Measurements from ENCODE around the gene PLPP1. TPM values are rescaled to one million over a fixed set of nuclear protein-coding genes. Genes with fewer than 3 reads are reported as not detected.
"Not testable (repeated sequence)": the region's sequence is repeated elsewhere in the genome, so short reads cannot be mapped to it uniquely, and the experiment has no call there.

PLPP1 gene
- total RNA-seq, 1 experiment from 2014 or later: 26.8 TPM

DNA sequence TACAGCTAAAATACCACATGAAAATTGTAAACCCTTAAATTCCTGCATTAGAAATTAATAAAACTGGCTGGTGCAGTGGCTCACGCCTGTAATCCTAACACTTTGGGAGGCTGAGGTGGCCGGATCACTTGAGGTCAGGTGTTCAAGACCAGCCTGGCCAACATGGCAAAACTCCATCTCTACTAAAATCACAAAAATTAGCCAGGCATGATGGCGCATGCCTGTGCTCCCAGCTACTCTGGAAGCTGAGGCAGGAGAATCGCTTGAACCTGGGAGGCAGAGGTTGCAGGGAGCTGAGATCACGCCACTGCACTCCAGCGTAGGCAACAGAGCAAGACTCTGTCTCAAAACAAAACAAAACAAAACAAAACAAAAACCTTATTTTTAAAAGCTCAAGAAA lies 29.1 kb downstream of the PLPP1 start:
- DNase-seq (ENCODE audit: low read depth): not testable (repeated sequence)

DNA sequence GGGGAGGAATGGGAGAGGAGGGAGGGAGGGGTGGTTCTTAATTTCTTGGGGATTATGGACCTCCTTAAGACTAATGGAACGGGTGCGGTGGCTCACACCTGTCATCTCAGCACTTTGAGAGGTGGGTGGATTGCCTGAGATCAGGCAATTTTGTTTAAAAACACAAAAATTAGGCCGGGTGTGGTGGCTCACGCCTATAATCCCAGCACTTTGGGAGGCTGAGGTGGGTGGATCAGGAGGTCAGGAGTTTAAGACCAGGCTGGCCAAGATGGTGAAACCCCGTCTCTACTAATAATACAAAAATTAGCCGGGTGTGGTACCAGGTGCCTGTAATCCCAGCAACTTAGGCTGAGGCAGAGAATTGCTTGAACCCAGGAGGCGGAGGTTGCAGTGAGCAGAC lies 30.8 kb downstream of the PLPP1 start:
- not testable (repeated sequence) for DNase-seq (ENCODE audit: low read depth)

GRCh38 chr5:55502759-55503158 lies 32.0 kb downstream of the PLPP1 start:
- no peak for DNase-seq (ENCODE audit: low read depth)

DNA sequence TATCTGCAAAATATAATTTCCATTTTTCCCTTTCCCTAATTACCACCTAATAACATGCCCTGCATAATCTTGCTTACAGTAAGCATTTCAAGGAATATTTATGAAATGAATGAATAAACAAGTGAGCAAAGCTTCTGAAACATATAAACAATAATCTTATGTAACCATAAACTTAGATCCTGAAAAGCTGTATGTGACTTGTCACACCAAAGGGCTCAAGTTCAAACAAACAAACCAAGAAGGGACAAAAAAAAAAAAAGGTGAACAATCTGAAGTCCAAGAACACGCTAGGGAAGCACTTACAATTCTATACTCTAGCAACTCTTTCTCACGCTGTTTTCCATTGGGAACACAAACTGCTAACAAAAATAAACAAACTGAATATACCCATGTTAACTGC lies 36.3 kb downstream of the PLPP1 start:
- no peak for DNase-seq (ENCODE audit: low read depth)

DNA sequence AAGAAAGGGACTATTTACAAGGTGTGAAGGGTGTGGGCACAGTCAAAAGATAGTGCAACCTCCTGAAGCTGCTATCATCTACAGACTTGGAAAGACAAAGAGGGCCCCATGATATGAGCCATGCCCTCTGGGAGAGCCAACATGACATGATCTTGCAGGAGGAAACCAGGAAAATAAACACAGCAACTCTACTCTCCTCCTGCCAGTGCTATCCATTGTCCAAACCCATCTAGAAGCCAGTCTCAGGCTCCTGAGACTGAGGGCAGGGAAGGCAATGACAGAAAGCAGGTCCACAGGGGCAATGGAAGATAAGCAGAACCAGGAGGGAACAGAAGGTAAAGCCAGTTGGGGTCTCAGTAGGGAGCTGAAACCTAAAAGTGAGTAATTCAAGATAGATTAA lies 37.1 kb downstream of the PLPP1 start:
- no peak for DNase-seq (ENCODE audit: low read depth)

DNA sequence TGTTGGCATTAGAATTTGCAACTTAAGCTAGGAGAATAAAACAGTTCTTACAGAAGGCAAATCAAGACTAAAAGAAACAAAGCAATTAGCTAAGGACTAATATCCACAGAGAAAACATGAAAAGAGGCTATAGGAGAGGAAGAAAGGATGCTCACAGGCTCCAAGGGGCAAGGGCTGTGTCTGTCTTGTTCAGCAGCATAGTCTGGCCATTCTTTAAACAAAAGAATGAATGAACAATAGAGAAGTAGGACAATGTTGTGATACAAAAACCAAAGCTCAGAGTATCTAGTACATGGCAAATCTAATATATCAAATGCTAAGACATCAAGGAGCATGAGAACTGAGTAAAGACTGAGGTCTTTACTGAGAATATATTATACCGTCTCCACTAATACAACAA lies 39.5 kb downstream of the PLPP1 start:
- DNase-seq (ENCODE audit: low read depth): no peak

GRCh38 chr5:55492449-55492848 lies 42.3 kb downstream of the PLPP1 start:
- no peak for DNase-seq (ENCODE audit: low read depth)

DNA sequence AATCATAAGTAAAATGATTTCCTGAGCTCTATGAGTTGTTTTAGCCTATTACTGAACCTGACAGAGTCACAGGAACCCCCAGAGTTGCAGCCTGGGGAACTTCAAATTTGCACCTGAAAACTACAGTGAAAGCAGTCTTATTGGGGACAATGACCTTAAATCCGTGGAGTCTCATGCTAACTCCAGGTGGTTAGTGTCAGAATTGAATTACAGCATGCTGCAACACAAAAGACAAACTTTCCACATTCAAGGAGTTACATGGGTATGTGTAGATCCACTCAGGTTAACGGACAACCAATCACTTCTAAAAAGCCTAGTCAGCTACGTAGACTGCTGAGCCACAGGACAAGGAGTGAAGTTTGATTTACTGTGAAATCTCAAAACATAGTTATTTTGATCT lies 49.7 kb downstream of the PLPP1 start:
- no peak for DNase-seq (ENCODE audit: low read depth)

GRCh38 chr5:55484531-55484930 lies 50.2 kb downstream of the PLPP1 start:
- DNase-seq (ENCODE audit: low read depth): no peak

GRCh38 chr5:55483885-55484284 lies 50.9 kb downstream of the PLPP1 start:
- DNase-seq (ENCODE audit: low read depth): no peak

- no peak for DNase-seq (ENCODE audit: low read depth)
Measured at GRCh38 chr5:55481293-55481855, 53.4 kb downstream of the PLPP1 start.

DNA sequence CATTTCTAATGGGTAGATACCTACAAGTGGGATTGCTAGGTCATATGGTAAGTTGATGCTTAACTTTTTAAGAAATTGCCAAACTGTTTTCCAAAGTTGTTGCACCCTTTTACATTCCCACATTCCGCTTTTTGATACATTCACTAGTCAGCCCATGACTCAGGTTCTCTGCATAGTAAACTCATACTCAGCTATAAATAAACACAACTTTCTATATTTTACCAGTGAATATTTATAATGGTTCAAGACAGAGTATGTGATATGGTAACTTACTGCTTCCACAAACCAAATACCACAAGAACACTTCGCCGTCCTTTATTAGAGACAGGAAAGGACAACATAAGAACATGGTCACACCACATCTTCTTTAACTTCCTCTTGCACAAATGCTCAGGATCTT lies 54.0 kb downstream of the PLPP1 start:
- DNase-seq (ENCODE audit: low read depth): no peak

GRCh38 chr5:55472642-55473041 lies 62.1 kb downstream of the PLPP1 start:
- no peak for DNase-seq (ENCODE audit: low read depth)

GRCh38 chr5:55471468-55471867 lies 63.3 kb downstream of the PLPP1 start:
- DNase-seq (ENCODE audit: low read depth): no peak

GRCh38 chr5:55470282-55470681 lies 64.5 kb downstream of the PLPP1 start:
- no peak for DNase-seq (ENCODE audit: low read depth)

GRCh38 chr5:55469839-55470238 lies 64.9 kb downstream of the PLPP1 start:
- no peak for DNase-seq (ENCODE audit: low read depth)

DNA sequence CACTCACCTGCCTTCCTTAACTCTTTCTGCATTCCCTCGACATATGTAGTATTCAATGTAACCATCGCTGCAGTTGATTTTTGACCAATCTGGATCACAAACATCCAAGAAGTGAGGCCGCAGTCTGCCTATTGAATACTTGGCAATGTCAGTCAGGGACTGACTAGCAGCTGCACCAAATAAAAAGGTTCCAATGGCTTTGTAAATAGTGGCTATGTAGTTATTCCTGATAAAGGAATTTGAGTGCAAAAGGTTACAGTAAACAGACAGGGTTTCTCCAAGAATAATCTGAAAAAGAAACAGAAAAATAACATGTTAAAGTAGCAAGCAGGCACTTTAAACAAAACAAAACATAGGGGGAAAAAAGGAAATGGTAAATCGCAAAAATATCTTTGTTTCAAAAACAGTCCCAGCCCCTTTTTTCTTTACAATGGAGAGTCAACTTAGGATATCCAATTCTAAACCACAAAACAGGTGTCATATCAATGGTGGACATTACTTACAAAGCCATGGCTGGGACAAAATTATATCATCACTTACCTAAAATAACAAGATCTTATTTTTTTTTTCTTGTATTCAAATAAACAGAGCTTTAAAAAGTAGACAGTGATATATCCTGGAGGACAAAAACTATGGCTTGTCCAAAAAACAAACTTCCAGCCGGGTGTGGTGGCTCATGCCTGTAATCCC lies 66.8 kb downstream of the PLPP1 start:
- no peak for DNase-seq (ENCODE audit: low read depth)

- no peak for DNase-seq (ENCODE audit: low read depth)
Measured at GRCh38 chr5:55463613-55464012, 71.2 kb downstream of the PLPP1 start.

GRCh38 chr5:55459572-55459971 lies 75.2 kb downstream of the PLPP1 start:
- DNase-seq (ENCODE audit: low read depth): no peak

- peak; percentile 11 for DNase-seq (ENCODE audit: low read depth)
Measured at GRCh38 chr5:55456216-55456895, 78.4 kb downstream of the PLPP1 start.

DNA sequence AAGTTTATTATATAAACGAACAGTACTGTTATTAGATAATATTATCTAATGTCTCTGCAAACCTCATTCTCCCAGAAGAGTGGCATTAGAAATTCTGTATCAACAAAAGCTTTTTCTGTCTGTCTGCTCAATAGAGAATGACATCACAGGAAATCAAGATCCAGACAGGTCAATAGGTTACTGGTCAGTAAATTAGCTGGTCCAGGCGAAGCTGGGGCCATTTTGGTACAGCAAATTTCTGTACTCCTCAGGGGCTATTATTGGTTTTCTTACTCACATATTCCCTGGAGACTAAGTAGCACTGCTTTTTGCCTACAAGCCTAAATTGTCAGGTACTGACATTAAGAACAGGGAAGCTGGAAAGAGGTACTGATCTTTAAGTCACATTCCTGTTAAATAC lies 80.5 kb downstream of the PLPP1 start:
- no peak for DNase-seq (ENCODE audit: low read depth)

- no peak for DNase-seq (ENCODE audit: low read depth)
Measured at GRCh38 chr5:55453211-55453610, 81.6 kb downstream of the PLPP1 start.

DNA sequence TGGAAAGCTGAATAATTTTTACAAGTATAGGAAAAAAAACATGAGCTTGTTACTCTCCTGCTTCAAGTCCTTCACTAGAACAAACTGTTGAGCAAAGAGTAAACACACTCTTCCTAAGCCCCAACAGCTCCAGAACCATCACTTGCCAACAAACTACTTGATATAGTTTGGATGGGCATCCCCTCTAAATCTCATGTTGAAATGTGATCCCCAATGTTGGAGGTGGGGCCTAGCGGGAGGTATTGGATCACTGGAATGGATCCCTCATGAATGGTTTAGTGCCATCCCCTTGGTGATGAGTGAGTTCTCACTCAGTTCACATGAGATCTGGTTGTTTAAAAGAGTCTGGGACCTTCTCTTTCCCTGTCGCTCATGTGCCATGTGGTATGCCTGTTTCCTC lies 82.8 kb downstream of the PLPP1 start:
- no peak for DNase-seq (ENCODE audit: low read depth)
